Gastroesophageal sphincter (tissue), 3 donors: Measurements from ENCODE around the gene FNDC3B.

Experiments
- EP300 ChIP-seq: sonication (generic); formaldehyde crosslinking; IDR thresholded peaks from one replicate; pipeline ENCODE4 v1.6.1; 2017; ENCODE audit warnings: antibody characterized with exemption, mild to moderate bottlenecking
- POLR2A ChIP-seq, 2 donors: fragments of 450-650 bp; IDR thresholded peaks; one replicate each; pipeline ENCODE4 v1.6.1; 2017; ENCODE audit warnings: antibody characterized with exemption in 2 of 2, mild to moderate bottlenecking in 2 of 2, moderate library complexity in 1 of 2
- TF ChIP-seq, protein P1 (sequence below), 4 experiments: fragments of 200-600 bp in 2 of 4; fragments of 450-650 bp in 2 of 4; sonication (generic) in 1 of 4; IDR thresholded peaks; one replicate each; pipeline ENCODE4 v1.5.1; 2017 to 2019; ENCODE audit warnings: antibody characterized with exemption in 4 of 4, mild to moderate bottlenecking in 2 of 4, moderate library complexity in 2 of 4

DNA sequence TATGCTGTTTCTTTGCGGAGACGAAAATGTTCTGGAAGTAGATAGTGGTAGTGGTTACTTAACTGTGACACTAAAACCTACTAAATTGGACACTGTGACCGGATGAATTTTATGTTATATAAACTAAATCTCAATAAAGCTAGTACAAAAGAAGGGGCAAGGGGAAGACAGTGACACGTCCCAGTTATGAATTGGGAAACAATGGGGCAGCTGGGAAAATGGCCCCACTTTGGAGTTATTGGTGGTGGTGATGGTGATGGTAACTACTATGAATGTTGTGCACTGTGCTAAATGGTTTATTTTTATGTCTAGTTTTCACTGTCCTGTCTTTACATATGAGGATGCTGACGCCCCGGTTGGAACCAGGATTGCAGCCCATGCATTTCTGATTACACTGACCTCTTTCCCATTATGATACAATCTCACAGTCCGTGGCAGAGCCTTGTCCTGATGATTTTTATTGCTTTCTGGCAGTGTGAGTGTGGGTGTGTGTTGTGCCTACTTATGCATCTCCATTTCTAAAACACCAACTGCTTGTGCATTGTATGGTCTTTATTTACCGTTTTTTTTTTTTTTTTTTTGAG is 192.0 kb downstream of the FNDC3B start:
- TF ChIP-seq, protein P1, sequence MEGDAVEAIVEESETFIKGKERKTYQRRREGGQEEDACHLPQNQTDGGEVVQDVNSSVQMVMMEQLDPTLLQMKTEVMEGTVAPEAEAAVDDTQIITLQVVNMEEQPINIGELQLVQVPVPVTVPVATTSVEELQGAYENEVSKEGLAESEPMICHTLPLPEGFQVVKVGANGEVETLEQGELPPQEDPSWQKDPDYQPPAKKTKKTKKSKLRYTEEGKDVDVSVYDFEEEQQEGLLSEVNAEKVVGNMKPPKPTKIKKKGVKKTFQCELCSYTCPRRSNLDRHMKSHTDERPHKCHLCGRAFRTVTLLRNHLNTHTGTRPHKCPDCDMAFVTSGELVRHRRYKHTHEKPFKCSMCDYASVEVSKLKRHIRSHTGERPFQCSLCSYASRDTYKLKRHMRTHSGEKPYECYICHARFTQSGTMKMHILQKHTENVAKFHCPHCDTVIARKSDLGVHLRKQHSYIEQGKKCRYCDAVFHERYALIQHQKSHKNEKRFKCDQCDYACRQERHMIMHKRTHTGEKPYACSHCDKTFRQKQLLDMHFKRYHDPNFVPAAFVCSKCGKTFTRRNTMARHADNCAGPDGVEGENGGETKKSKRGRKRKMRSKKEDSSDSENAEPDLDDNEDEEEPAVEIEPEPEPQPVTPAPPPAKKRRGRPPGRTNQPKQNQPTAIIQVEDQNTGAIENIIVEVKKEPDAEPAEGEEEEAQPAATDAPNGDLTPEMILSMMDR (IDR thresholded peaks at IDR 0.05), result no peak
- no peak for TF ChIP-seq POLR2A (IDR thresholded peaks at IDR 0.05)
- no peak for TF ChIP-seq EP300
